Putamen (tissue), 1 donor: ENCODE data around the gene ATP5F1B.

Source experiments
- DNase-seq: peaks from one replicate; pipeline ENCODE4 v3.0.0-alpha.2; 2016; ENCODE audit warnings: low spot score

ATP5F1B gene

GRCh38 chr12:56645201-56645716, 525 bp downstream of the ATP5F1B start:
- no peak for DNase-seq

DNA sequence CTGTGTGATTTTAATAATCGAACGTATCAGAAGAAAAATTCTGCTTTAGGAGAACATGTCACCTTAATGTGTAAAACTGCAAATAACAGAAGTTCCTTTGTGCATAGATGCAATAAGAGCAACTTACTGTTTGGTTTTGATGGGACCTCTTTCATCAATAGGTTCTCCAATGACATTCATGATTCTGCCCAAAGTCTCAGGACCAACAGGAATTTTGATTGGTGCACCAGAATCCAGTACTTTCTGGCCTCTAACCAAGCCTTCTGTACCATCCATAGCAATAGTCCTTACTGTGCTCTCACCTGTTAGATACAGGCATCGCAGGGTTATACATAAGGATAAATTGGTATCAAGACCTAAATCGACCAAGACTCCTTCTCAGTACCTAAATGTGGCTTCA, 1.1 kb downstream of the ATP5F1B start:
- no peak for DNase-seq

- DNase-seq: no peak
Measured at GRCh38 chr12:56641219-56641618, 4.6 kb downstream of the ATP5F1B start.

GRCh38 chr12:56637621-56638020, 8.2 kb downstream of the ATP5F1B start:
- DNase-seq: no peak

GRCh38 chr12:56636675-56637540, 8.9 kb downstream of the ATP5F1B start:
- DNase-seq: peak; percentile 97

DNA sequence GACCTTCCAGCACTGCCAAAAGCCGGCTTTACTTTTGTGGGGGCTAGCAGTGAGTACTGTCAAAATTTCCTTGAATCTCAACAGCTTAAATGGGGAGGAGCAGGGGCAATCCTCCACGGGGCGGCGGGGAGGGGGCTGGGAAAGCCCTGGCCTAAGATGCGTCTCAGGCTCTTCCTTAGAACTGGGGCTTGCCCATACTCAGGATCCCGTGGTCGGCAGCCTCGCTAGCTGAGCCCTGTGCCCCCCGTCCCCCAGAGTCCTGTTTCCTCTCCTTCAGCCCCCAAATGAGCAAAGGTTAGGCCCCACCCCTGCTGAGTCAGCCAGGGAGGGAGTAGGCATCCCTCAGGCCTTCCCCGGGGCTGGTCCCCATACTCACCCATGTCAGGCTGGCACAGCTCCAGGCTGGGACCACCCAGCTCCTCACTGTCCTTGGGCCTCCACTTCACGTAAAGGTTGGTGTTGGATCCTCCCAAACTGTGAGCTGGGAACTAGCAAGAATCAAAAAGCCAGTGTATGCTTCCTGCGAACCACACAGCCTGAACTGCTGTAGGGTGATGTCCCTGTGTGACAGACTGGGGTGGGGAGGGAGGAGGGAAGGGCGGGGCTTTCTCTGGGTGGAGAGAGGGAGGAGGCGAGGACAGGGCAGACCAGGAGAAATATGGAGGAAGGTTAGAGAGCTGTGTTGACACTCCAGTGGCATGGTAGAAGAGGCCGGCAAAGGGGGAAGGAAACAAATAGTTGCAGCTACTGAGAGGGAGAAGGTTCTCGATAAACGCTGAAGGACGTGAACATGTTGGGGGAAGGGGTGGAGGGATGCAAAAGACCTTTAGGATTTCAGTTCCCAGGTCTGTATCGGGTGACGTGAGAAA, 9.7 kb downstream of the ATP5F1B start:
- DNase-seq: peak; percentile 92

- DNase-seq: peak; percentile 58
Measured at GRCh38 chr12:56634837-56635791, 10.7 kb downstream of the ATP5F1B start.

- DNase-seq: no peak
Measured at GRCh38 chr12:56634242-56634836, 11.4 kb downstream of the ATP5F1B start.

DNA sequence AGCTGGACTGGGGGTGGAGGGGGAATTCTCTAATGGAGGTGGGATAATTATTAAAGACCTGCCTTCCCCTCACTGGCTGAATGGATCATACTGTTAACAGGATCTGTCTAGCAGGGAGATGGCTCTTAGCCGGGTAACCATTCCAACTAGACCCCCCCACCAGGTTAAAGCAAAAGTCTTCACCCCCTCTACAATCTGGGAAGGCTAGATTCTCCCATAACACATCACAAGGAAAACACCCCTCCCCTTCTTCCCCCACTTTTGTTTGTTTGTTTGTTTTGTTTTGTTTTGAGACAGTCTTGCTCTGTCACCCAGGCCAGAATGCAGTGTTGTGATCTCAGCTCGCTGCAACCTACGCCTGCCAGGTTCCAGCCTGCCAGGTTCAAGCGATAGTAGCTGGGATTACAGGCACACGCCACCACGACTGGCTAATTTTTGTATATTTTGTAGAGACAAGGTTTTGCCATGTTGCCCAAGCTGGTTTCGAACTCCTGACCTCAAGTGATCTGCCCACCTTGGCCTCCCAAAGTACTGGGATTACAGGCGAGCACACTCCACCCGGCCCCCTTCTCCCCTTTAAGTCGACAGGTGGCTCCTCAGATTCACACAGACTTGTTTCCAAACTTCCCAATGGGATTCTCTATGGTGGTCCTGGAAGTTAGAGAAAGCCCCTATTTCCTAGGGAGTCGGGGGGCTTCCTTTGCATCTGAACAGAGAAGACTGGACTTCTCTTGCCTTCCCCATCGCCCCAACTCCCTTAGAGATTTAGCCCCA, 12.1 kb downstream of the ATP5F1B start:
- DNase-seq: no peak

DNA sequence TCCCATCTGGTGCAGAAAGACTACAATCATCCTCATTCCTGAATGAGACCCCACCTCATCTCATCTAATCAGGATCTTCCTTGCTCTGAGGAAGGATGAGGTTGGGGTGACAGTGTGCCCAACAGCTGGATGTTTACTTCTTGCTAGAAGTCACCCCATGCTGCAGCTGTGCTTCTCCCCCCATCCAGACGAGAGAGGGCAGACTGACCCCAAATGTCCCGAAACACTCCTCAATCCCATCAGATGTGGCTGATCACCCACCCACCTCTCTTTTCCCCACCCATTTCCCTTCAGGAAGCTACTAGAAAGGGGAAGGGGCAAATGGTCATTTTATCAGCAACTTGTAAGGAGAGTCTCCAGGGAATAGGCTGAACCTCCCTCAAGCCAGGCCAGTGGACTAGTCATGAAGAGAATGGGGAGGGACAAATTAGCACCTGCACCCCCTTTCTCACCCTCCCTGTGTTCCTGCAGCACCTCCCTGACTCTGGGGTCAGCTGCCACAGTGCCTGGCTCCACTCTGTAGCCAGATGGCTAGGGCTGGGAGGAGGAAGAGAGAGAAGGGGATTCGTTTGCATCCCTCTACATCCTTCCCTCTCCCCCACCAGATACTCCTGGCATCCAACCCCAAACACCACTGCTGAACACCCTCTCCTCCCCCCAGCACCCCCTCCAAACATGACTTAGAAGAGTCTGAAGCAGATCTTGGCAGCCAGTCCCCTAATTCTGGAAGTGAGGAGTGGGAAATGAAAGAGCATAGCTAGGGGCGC, 12.9 kb downstream of the ATP5F1B start:
- no peak for DNase-seq

GRCh38 chr12:56631790-56632700, 13.7 kb downstream of the ATP5F1B start:
- DNase-seq: no peak

GRCh38 chr12:56630180-56630632, 15.6 kb downstream of the ATP5F1B start, which contains the start of gene BAZ2A:
TSS of gene BAZ2A (minus strand) at chr12:56630326. CDS start at chr12:56617530, 12,796 bp downstream.
- DNase-seq: peak; percentile 92

- DNase-seq: no peak
Measured at GRCh38 chr12:56629459-56630179, 16.2 kb downstream of the ATP5F1B start.

DNA sequence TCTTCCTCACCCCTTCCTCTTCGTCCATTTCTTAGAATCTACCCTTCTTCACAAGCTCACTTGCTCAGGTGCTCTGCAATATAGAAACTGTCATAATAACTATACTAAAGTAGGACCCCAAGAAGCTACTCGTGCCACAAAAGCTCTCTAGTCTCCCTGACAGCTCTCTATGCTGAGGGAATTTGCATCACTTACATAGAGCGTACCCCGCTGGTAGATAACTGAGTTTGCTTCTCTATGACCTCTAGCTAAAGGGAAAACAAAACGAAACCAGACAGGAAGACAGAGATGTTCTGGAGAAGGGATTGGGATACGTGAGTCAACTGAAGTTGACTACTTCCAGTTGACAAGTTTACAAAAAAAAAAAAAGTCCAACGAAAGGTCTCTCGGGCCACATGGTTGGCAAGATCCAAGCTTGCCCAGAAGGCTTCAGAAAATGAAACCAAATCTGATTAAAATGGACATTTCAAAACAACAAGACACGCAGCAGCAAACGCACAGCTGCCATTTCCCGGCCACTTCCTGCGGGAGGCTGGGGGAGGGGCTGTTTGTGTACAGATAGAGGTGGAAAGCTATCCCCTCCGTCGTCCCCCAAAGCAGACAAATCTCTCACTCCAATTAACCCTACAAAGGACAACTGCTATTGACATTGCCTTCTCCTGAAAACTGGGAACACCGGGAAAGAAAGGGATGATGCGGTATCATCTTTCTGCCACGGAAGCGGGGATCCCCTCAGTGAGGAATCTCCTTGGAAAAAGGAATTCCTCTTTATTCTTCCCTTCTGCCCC, 16.9 kb downstream of the ATP5F1B start:
- DNase-seq: peak; percentile 45

- no peak for DNase-seq
Measured at GRCh38 chr12:56626701-56627100, 19.1 kb downstream of the ATP5F1B start.

- no peak for DNase-seq
Measured at GRCh38 chr12:56622535-56622934, 23.2 kb downstream of the ATP5F1B start.

DNA sequence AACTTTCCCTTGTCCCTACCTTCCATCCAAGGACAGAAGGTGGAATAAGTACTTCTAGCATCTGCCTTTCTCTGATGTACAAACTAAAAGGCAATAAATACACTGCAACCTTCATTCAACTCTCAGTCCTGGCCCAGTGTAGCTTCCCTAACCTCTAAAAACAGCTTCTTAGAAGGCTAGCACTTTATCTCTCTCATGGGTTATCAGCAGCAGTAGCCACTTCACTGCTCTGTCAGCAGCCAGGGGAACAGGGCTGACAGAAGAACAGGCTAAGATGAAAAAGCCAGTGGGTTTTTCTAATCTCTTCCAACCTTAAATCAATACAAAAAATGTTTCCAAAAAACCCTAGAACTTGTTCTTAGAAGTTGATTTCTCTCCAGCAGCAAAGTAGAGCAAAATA, 28.9 kb downstream of the ATP5F1B start:
- DNase-seq: no peak
